ENCODE measurements around the gene PARP1. TPM values are rescaled to one million over a fixed set of nuclear protein-coding genes. Genes with fewer than 3 reads are reported as not detected.

Gene PARP1
- total RNA-seq, 3 donors from 2014 or later: 35.8 to 81.2 (median 63.2) TPM

GRCh38 chr1:226353698-226354525, 54.0 kb downstream of the PARP1 start:
- TF ChIP-seq, protein P1, sequence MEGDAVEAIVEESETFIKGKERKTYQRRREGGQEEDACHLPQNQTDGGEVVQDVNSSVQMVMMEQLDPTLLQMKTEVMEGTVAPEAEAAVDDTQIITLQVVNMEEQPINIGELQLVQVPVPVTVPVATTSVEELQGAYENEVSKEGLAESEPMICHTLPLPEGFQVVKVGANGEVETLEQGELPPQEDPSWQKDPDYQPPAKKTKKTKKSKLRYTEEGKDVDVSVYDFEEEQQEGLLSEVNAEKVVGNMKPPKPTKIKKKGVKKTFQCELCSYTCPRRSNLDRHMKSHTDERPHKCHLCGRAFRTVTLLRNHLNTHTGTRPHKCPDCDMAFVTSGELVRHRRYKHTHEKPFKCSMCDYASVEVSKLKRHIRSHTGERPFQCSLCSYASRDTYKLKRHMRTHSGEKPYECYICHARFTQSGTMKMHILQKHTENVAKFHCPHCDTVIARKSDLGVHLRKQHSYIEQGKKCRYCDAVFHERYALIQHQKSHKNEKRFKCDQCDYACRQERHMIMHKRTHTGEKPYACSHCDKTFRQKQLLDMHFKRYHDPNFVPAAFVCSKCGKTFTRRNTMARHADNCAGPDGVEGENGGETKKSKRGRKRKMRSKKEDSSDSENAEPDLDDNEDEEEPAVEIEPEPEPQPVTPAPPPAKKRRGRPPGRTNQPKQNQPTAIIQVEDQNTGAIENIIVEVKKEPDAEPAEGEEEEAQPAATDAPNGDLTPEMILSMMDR (IDR thresholded peaks at IDR 0.05): no peak
- Histone ChIP-seq H3K4me3 (no peak overlapping the region), H3K9me3 (no peaks in the 10 kb centered on the region), H3K36me3 (ENCODE audit: low read depth) (no peaks in the 10 kb centered on the region), H3K4me1 (ENCODE audit: low read depth) (peaks cover 11% of the 10 kb centered on the region)
- no peak for DNase-seq
- ATAC-seq: no peak
- intact Hi-C loops (cut with DNase I, micrococcal nuclease): no loop called here

- peaks cover 11% of the 10 kb centered on the region for H3K4me1 ChIP-seq (ENCODE audit: low read depth)
- no peaks in the 10 kb centered on the region for H3K9me3 ChIP-seq
- DNase-seq: no peak
- intact Hi-C loops (cut with DNase I, micrococcal nuclease): no loop called here
- no peak overlapping the region for H3K4me3 ChIP-seq
- no peaks in the 10 kb centered on the region for H3K36me3 ChIP-seq (ENCODE audit: low read depth)
- TF ChIP-seq, protein P1 (IDR thresholded peaks at IDR 0.05): no peak
- no peak for ATAC-seq
These were observed 56.2 kb downstream of the PARP1 start for GRCh38 chr1:226351709-226352108.

DNA sequence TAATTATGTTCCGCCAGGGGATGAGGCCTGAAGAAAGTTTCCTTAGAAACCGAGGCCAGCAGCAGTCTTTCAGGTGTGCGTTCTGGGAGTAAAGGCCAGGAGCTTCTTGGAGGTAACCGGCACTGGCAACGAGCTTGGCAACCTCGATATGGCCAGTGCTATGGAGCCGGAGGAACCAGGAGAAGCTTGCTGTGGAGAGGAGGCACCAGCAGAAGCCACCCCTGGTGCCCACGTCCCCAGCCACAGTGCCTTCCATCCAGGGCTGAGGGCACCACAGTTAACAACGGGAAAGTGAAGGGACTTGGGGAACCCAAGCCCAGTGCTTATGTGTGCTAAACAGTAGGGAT, 57.4 kb downstream of the PARP1 start:
- Histone ChIP-seq H3K36me3 (ENCODE audit: low read depth) (no peaks in the 10 kb centered on the region), H3K4me3 (no peak overlapping the region), H3K9me3 (no peaks in the 10 kb centered on the region), H3K4me1 (ENCODE audit: low read depth) (peaks cover 11% of the 10 kb centered on the region)
- TF ChIP-seq, protein P1 (IDR thresholded peaks at IDR 0.05): no peak
- no peak for ATAC-seq
- intact Hi-C loops (cut with DNase I, micrococcal nuclease): no loop called here
- no peak for DNase-seq

DNA sequence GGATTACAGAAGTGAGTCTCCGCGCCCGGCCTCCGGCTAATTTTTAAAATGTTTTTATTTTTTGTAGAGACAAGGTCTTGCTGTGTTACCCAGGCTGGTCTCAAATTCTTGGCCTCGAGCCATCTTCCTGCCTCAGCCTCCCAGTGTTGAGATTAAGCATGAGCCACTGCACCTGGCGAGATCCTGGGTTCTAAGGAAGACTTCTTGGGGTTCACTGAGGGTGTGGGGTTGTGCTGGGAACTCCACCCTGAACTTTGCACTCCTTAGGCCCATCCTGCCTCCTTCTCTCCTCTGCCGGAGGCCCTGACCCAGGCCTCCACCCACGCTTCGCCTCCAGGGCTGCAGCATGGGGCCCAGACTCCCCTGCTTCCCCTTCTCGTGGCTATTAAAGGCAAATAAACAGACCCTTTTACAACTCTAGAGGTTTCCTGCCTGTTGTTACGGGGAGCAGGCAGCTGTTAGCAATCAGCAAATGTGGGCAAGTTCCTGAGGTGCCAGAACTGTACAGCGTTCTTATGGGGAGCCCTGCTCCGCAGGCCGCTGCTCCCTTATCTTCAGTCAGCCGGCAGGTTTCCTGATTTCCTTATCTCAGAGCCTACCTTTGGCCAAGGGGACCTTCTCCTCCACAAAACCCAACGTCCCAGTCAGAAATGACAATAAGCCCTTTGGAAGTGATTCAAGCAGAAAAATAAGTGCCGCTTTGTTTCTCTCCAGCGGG, 57.9 kb downstream of the PARP1 start:
- peaks cover 11% of the 10 kb centered on the region for H3K4me1 ChIP-seq (ENCODE audit: low read depth)
- no peaks in the 10 kb centered on the region for H3K9me3 ChIP-seq
- DNase-seq (peak in 2 of 3 donors; percentile 18 to 31), ATAC-seq (peak; percentile 83)
- TF ChIP-seq, protein P1 (IDR thresholded peaks at IDR 0.05): no peak
- intact Hi-C loops (cut with DNase I, micrococcal nuclease): no loop called here
- no peak overlapping the region for H3K4me3 ChIP-seq
- H3K36me3 ChIP-seq (ENCODE audit: low read depth): no peaks in the 10 kb centered on the region

- TF ChIP-seq, protein P1 (IDR thresholded peaks at IDR 0.05): no peak
- no peaks in the 10 kb centered on the region for H3K9me3 ChIP-seq
- H3K4me3 ChIP-seq: no peak overlapping the region
- no peaks in the 10 kb centered on the region for H3K36me3 ChIP-seq (ENCODE audit: low read depth)
- intact Hi-C loops (cut with DNase I, micrococcal nuclease): no loop called here
- ATAC-seq (no peak), DNase-seq (no peak)
- peaks cover 11% of the 10 kb centered on the region for H3K4me1 ChIP-seq (ENCODE audit: low read depth)
These were observed 58.8 kb downstream of the PARP1 start for GRCh38 chr1:226349081-226349480.

All from mucosa of descending colon (tissue), 3 donors.